Body of pancreas (tissue), 4 donors: ENCODE data around the gene CDH22. TPM values are rescaled to one million over a fixed set of nuclear protein-coding genes. Genes with fewer than 3 reads are reported as not detected.
A peak's percentile ranks its signal among the peaks of the same experiment; 100 is the strongest.

ENCODE experiments used
- ATAC-seq: fragments of 150-250 bp; one replicate; pipeline ENCODE4 v1.9.1; 2016
- DNase-seq, 4 donors: peaks; one replicate each; pipeline ENCODE4 v3.0.0-alpha.2; 2019
- H3K27ac ChIP-seq, 4 donors: fragments of 200-600 bp; sonication (generic); 1 replicate in 3 of 4; 2 replicates in 1 of 4; pipeline versions ENCODE4 v1.5.1 to v1.6.1; 2016 to 2019; ENCODE audit warnings: mild to moderate bottlenecking in 1 of 4, mixed read lengths in 1 of 4, moderate library complexity in 1 of 4
- H3K27me3 ChIP-seq, 2 donors: fragments of 200-600 bp; sonication (generic); one replicate each; pipeline ENCODE4 v1.6.0; 2016; ENCODE audit warnings: mild to moderate bottlenecking in 1 of 2
- H3K36me3 ChIP-seq, 2 donors: fragments of 200-600 bp; sonication (generic); replicated peaks in 1 of 2; 2 replicates each; pipeline ENCODE4 v1.5.1; 2016; ENCODE audit warnings: low read depth in 2 of 2; ENCODE audit not compliant: insufficient read depth in 1 of 2
- H3K4me1 ChIP-seq: fragments of 200-600 bp; sonication (generic); one replicate; pipeline ENCODE4 v1.6.0; 2016
- H3K4me3 ChIP-seq, 2 donors: fragments of 200-600 bp; sonication (generic); 1 replicate in 1 of 2; 2 replicates in 1 of 2; pipeline ENCODE4 v1.5.1; 2016 to 2019
- H3K9me3 ChIP-seq, 3 donors: fragments of 200-600 bp; sonication (generic); 1 replicate in 2 of 3; 2 replicates in 1 of 3; pipeline ENCODE4 v1.5.1; 2016
- CTCF ChIP-seq, 7 experiments: fragments of 450-650 bp in 4 of 7; fragments of 200-600 bp in 3 of 7; sonication (generic) in 3 of 7; IDR thresholded peaks; one replicate each; pipeline ENCODE4 v1.5.1; 2016 to 2019; ENCODE audit warnings: antibody characterized with exemption in 7 of 7
- POLR2A ChIP-seq, 3 donors: fragments of 450-650 bp; IDR thresholded peaks; one replicate each; pipeline ENCODE4 v1.6.1; 2016; ENCODE audit warnings: antibody characterized with exemption in 3 of 3, mild to moderate bottlenecking in 2 of 3
- WGBS, 2 donors: methylation state at CpG; one replicate each; pipeline ENCODE4 v1.1.5; 2017; 5-methylcytosine and 5-hydroxymethylcytosine counted together
- intact Hi-C: fragments of 100-400 bp; cut with DNase I; formaldehyde crosslinking; loops from one replicate; pipeline ENCODE4 v1.15.1; 2023
- total RNA-seq, 2 donors: library from RNA; depleted of rRNA; stranded (reverse); fragments of >200 nt; gene quantifications; one replicate each; pipeline ENCODE4 v1.1.0, GENCODE V29; 2016

CDH22 gene
- total RNA-seq, 2 donors from 2014 or later: 1.3 to 2.1 TPM

GRCh38 chr20:46206992-46207549 is 101.2 kb downstream of the CDH22 start:
- no peaks in the 10 kb centered on the region for H3K36me3 ChIP-seq
- no peaks in the 10 kb centered on the region for H3K4me1 ChIP-seq
- H3K27ac ChIP-seq: no peak overlapping the region
- ATAC-seq: no peak
- intact Hi-C loops: no loop called here
- H3K4me3 ChIP-seq: no peak overlapping the region
- H3K9me3 ChIP-seq: no peaks in the 10 kb centered on the region
- no peak for DNase-seq
- 41 to 58% methylated on average over 6 of the region's 6 CpGs for WGBS, 2 donors
- no peak for TF ChIP-seq POLR2A (IDR thresholded peaks at IDR 0.05)
- TF ChIP-seq CTCF (IDR thresholded peaks at IDR 0.05): no peak
- no peaks in the 10 kb centered on the region for H3K27me3 ChIP-seq

- no peak overlapping the region for H3K27ac ChIP-seq
- H3K36me3 ChIP-seq: no peaks in the 10 kb centered on the region
- peaks cover 0 to 3% of the 10 kb centered on the region in 2 donors for H3K27me3 ChIP-seq
- no peaks in the 10 kb centered on the region for H3K9me3 ChIP-seq
- no peaks in the 10 kb centered on the region for H3K4me1 ChIP-seq
- no peak for TF ChIP-seq POLR2A (IDR thresholded peaks at IDR 0.05)
- no peak for TF ChIP-seq CTCF (IDR thresholded peaks at IDR 0.05)
- ATAC-seq (no peak), DNase-seq (peak in 1 of 4 donors; percentile 64)
- H3K4me3 ChIP-seq: no peak overlapping the region
- intact Hi-C loops: no loop called here
- WGBS, 2 donors: 37 to 38% methylated on average over 5 of the region's 5 CpGs
These were observed 102.3 kb downstream of the CDH22 start for GRCh38 chr20:46206025-46206424.

- no peak overlapping the region for H3K27ac ChIP-seq
- DNase-seq (no peak), ATAC-seq (no peak)
- WGBS, 2 donors: 28 to 32% methylated on average over 3 of the region's 3 CpGs
- no peaks in the 10 kb centered on the region for H3K9me3 ChIP-seq
- TF ChIP-seq POLR2A (IDR thresholded peaks at IDR 0.05) (no peak), CTCF (IDR thresholded peaks at IDR 0.05) (no peak)
- H3K36me3 ChIP-seq: no peaks in the 10 kb centered on the region
- intact Hi-C loops: no loop called here
- H3K4me1 ChIP-seq: no peaks in the 10 kb centered on the region
- no peak overlapping the region for H3K4me3 ChIP-seq
- H3K27me3 ChIP-seq: peaks cover 0 to 9% of the 10 kb centered on the region in 2 donors
These were observed 102.9 kb downstream of the CDH22 start for GRCh38 chr20:46205349-46205748.

- 37 to 41% methylated on average over 8 of the region's 8 CpGs for WGBS, 2 donors
- no peaks in the 10 kb centered on the region for H3K36me3 ChIP-seq
- intact Hi-C loops: no loop called here
- peaks cover 0 to 13% of the 10 kb centered on the region in 2 donors for H3K27me3 ChIP-seq
- H3K9me3 ChIP-seq: no peaks in the 10 kb centered on the region
- no peaks in the 10 kb centered on the region for H3K4me1 ChIP-seq
- DNase-seq (no peak), ATAC-seq (no peak)
- TF ChIP-seq POLR2A (IDR thresholded peaks at IDR 0.05) (no peak), CTCF (IDR thresholded peaks at IDR 0.05) (no peak)
- no peak overlapping the region for H3K4me3 ChIP-seq
- no peak overlapping the region for H3K27ac ChIP-seq
These were observed 103.6 kb downstream of the CDH22 start for GRCh38 chr20:46204594-46205186.

GRCh38 chr20:46203510-46203837 is 104.8 kb downstream of the CDH22 start:
- H3K9me3 ChIP-seq: no peaks in the 10 kb centered on the region
- no peaks in the 10 kb centered on the region for H3K4me1 ChIP-seq
- H3K4me3 ChIP-seq: no peak overlapping the region
- H3K27me3 ChIP-seq: peaks cover 0 to 13% of the 10 kb centered on the region in 2 donors
- WGBS, 2 donors: 47 to 73% methylated on average over 3 of the region's 3 CpGs
- H3K36me3 ChIP-seq: no peaks in the 10 kb centered on the region
- no peak for TF ChIP-seq POLR2A (IDR thresholded peaks at IDR 0.05)
- no peak overlapping the region for H3K27ac ChIP-seq
- ATAC-seq: no peak
- intact Hi-C loops: no loop called here
- DNase-seq: no peak
